ENCODE results near the gene TULP4.
"Not testable (repeated sequence)": the region's sequence is repeated elsewhere in the genome, so short reads cannot be mapped to it uniquely, and the experiment has no call there.

DNA sequence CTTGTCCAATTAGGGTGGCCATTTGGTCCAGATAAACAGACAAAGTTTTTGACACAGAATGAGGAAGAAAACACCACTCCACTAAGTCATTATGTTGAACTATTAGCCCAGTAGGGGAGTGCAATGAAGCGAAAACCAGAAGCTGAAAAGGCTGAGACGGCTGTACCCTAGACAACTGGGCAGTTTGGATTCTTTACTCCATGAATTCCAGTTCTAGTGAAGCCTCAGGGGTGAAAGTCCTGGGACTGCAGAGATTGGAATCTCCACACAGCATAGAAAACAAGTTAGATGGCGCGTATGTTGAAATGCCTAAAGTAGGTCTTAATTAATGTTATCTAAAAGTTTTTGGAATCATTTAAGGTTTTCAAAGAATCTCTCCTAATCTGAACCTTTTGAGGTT is 10.7 kb upstream of the TULP4 start:
- not testable (repeated sequence) for TF ChIP-seq POLR2AphosphoS5 (IDR thresholded peaks at IDR 0.05; ENCODE audit: borderline replicate concordance, low read depth, low read length); EZH2 (IDR thresholded peaks at IDR 0.05); FOXP2 (optimal IDR thresholded peaks at IDR 0.05; ENCODE audit: control extremely low read depth, extremely low read length, insufficient read depth)

All from SK-N-MC (cell line).